ENCODE results near the gene TBX19.

TBX19 gene

DNA sequence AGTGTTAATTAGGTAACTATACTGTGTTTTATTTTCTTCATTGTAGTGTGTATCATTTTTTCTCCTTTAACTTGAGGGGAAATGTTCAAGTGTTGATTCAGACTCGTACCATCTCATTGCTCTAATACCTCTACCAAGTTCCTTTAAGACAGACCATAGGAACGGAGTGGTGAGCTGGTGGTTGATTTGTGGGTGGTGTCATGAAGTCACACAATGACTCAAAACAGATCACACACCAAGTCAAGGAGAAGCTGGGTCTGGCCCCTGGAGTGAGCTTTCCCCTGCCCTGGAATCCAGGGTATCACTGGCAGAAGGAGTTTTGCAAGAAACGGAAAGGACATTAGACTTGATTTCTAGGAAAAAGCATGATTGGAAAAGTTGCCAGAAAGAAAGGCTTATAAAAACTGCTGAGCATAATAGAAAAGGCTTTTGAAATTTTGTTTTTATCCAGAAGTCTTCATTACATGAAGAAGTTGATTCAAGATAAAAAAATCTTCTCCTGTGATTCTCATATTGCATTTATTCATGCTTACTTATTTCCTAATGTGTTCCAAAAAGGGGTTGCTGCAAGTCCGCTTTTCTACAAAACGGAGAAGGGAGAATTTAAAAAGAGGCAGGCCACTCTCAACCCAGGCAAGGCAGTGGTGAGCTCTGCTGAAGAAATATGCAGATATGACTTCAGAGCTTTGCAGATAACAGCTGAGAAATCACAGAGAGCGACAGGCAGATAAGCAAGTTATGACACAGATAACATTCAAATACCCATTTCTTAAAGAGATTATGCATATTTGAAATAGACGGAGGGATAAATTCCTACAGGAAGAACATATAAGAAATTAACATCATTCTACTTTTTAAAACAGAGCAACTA, 79.7 kb downstream of the TBX19 start:
- no peak for DNase-seq (ENCODE audit: low spot score)

DNA sequence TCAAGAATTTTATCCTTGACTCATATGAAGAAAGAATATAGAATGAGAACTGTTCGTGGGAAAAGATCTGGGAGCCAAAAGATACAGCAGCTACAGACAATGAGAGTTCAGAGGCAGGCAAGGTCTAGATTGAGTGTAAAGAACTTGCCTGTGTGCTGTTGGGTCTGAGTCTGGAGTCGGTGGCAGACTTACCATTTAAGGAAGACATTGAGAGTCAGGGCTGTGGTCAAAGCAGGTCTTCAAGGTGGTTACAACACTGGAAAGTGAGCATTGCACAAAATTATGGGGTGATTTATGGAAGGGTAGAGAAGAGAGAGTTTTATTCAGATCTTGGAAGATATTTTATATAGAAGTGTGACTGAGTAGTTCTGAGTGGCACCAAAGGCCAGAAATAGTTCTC, 80.6 kb downstream of the TBX19 start:
- DNase-seq (ENCODE audit: low spot score) = no peak

DNA sequence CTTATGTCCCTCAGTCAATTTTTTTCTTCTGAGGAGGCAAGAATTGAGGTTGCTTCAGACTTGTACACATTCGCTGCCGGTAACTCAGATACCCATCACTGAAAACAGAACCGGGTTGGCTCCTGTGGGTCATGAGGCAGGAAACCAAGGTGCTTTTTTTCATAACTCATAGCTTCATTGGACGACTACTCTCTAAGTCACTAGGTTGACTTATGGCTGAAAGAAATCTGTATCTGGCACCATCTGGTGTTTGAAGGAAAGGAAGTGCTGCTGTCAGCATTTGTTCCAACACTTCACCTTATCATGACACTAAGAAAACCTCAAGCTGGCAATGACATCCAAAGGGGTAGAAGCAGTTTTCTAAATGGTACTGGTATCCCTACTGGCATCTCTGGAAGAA, 82.3 kb downstream of the TBX19 start:
- no peak for DNase-seq (ENCODE audit: low spot score)

All from Ammon's horn (tissue), 1 donor.